GM19438 (cell line): ENCODE data around the gene SCO2.

Experiments used
- ATAC-seq: cut with Tn5 transposase; IDR thresholded peaks from one replicate; pipeline ENCODE4 v1.9.1; 2021; ENCODE audit warnings: low read depth; ENCODE audit not compliant: unreplicated experiment

Gene SCO2

GRCh38 chr22:50532824-50533796 is 7.7 kb upstream of the SCO2 start:
- ATAC-seq = no peak

GRCh38 chr22:50531962-50532674 is 6.7 kb upstream of the SCO2 start:
- ATAC-seq = no peak

GRCh38 chr22:50531546-50531961 is 6.2 kb upstream of the SCO2 start:
- ATAC-seq = no peak

- no peak for ATAC-seq
Measured at GRCh38 chr22:50530877-50531545, 5.6 kb upstream of the SCO2 start.

- ATAC-seq = no peak
Measured at GRCh38 chr22:50530580-50530876, 5.1 kb upstream of the SCO2 start.

- no peak for ATAC-seq
Measured at GRCh38 chr22:50529897-50530579, 4.6 kb upstream of the SCO2 start, which contains the start of gene TYMP. TYMP (minus strand) TSS chr22:50530012; CDS start chr22:50529709, 303 bp downstream.

- ATAC-seq = no peak
Measured at GRCh38 chr22:50529416-50529896, 4.1 kb upstream of the SCO2 start.

GRCh38 chr22:50528682-50529415 is 3.5 kb upstream of the SCO2 start:
- no peak for ATAC-seq

GRCh38 chr22:50527921-50528681 is 2.7 kb upstream of the SCO2 start:
- no peak for ATAC-seq

GRCh38 chr22:50526834-50527801 is 1.7 kb upstream of the SCO2 start:
- ATAC-seq = no peak

- ATAC-seq = peak; percentile 29
Measured at GRCh38 chr22:50526108-50526833, 873 bp upstream of the SCO2 start.

- ATAC-seq = no peak
Measured at GRCh38 chr22:50525858-50526107, 385 bp upstream of the SCO2 start.

GRCh38 chr22:50524676-50525103 is 708 bp downstream of the SCO2 start:
- ATAC-seq = no peak

- ATAC-seq = no peak
Measured at GRCh38 chr22:50523806-50524675, 1.4 kb downstream of the SCO2 start.

GRCh38 chr22:50523458-50523805 is 2.0 kb downstream of the SCO2 start:
- ATAC-seq = no peak

GRCh38 chr22:50522806-50523438 is 2.5 kb downstream of the SCO2 start:
- no peak for ATAC-seq
